Lung (tissue), 12 donors: ENCODE results near the gene ANKRD33B. TPM values are rescaled to one million over a fixed set of nuclear protein-coding genes. Genes with fewer than 3 reads are reported as not detected.

Experiments
- ATAC-seq: fragments of 200-7000 bp; cut with Tn5 transposase; one replicate; pipeline ENCODE4 v1.9.1; 2020; ENCODE audit warnings: moderate number of reproducible peaks; ENCODE audit not compliant: insufficient read depth, low FRiP score
- DNase-seq, 3 donors: peaks; one replicate each; pipeline ENCODE4 v3.0.0-alpha.2; 2013 to 2017
- H3K27ac ChIP-seq, 2 donors: one replicate each; pipeline ENCODE4 v1.5.1; 2013; ENCODE audit warnings: mild to moderate bottlenecking in 2 of 2, moderate library complexity in 2 of 2, control low read depth in 1 of 2, inconsistent platforms in 1 of 2, low read depth in 1 of 2, low read length in 1 of 2
- H3K27me3 ChIP-seq, 3 donors: one replicate each; pipeline ENCODE4 v1.5.1; 2013; ENCODE audit warnings: low read length in 2 of 3; ENCODE audit not compliant: control insufficient read depth in 3 of 3, insufficient read depth in 3 of 3
- H3K36me3 ChIP-seq, 4 donors: one replicate each; pipeline ENCODE4 v1.5.1; 2013; ENCODE audit warnings: low read length in 4 of 4, mild to moderate bottlenecking in 1 of 4, moderate library complexity in 1 of 4; ENCODE audit not compliant: control insufficient read depth in 4 of 4, insufficient read depth in 4 of 4
- H3K4me1 ChIP-seq, 5 donors: one replicate each; pipeline ENCODE4 v1.5.1; 2013; ENCODE audit warnings: low read length in 5 of 5, mild to moderate bottlenecking in 2 of 5, moderate library complexity in 1 of 5; ENCODE audit not compliant: control insufficient read depth in 5 of 5, insufficient read depth in 5 of 5
- H3K4me3 ChIP-seq: one replicate; pipeline ENCODE4 v1.5.1; 2013; ENCODE audit warnings: mild to moderate bottlenecking, control low read depth, moderate library complexity
- H3K9ac ChIP-seq, 2 donors: one replicate each; pipeline ENCODE4 v1.5.1; 2013; ENCODE audit warnings: low read length in 2 of 2, control low read depth in 1 of 2; ENCODE audit not compliant: insufficient read depth in 1 of 2
- H3K9me3 ChIP-seq, 4 donors: one replicate each; pipeline ENCODE4 v1.5.1; 2013; ENCODE audit warnings: low read length in 3 of 4, mild to moderate bottlenecking in 1 of 4, moderate library complexity in 1 of 4; ENCODE audit not compliant: control insufficient read depth in 4 of 4, insufficient read depth in 3 of 4
- CTCF ChIP-seq: IDR thresholded peaks from 2 replicates; pipeline ENCODE4 v1.5.1; 2012; ENCODE audit warnings: mild to moderate bottlenecking; ENCODE audit errors: control extremely low read depth, extremely low read depth
- WGBS, 2 donors: extraction: QIAGEN DNeasy Blood & Tissue Kit; methylation state at CpG; one replicate each; pipeline ENCODE4 v1.1.7; 2013; 5-methylcytosine and 5-hydroxymethylcytosine counted together
- polyA plus RNA-seq, 2 donors: library from polyadenylated mRNA; stranded (reverse); fragments of 200-250 nt; gene quantifications; one replicate each; pipeline ENCODE4 v1.2.1, GENCODE V29; 2013
- total RNA-seq, 2 donors: library from RNA; depleted of rRNA in 1 of 2; stranded (reverse); fragments of >200 nt in 1 of 2; gene quantifications; one replicate each; pipeline ENCODE4 v1.2.1, GENCODE V29; 2014 to 2021
- donor health status: control.
- donor health status: control.
- donor health status: Bipolar disorder and iron deficiency.
- donor health status: healthy.
- donor health status: DM: yes; HTN: yes; CAD: no.

The ANKRD33B gene
- total and polyA plus RNA-seq, 4 donors, result 1.0 to 6.3 (median 2.1) TPM

GRCh38 chr5:10519729-10520128, 44.1 kb upstream of the ANKRD33B start:
- DNase-seq (no peak), ATAC-seq (no peak)
- no peak overlapping the region for H3K9ac ChIP-seq
- H3K36me3 ChIP-seq, result no peaks in the 10 kb centered on the region
- peaks cover 0 to 4% (median 0%) of the 10 kb centered on the region in 4 donors for H3K9me3 ChIP-seq
- 78 to 83% methylated on average over 7 of the region's 7 CpGs for WGBS, 2 donors
- H3K27me3 ChIP-seq, result no peaks in the 10 kb centered on the region
- TF ChIP-seq CTCF, result no peak
- no peaks in the 10 kb centered on the region for H3K4me1 ChIP-seq
- H3K4me3 ChIP-seq, result no peak overlapping the region
- H3K27ac ChIP-seq, result no peak overlapping the region

- TF ChIP-seq CTCF, result no peak
These were observed 43.2 kb upstream of the ANKRD33B start for GRCh38 chr5:10520706-10521105.

GRCh38 chr5:10521466-10522223, 42.2 kb upstream of the ANKRD33B start:
- ATAC-seq (no peak), DNase-seq (no peak)
- Histone ChIP-seq H3K4me1 (peaks cover 0 to 2% (median 0%) of the 10 kb centered on the region in 5 donors), H3K4me3 (no peak overlapping the region), H3K36me3 (no peaks in the 10 kb centered on the region), H3K9me3 (peaks cover 0 to 4% (median 0%) of the 10 kb centered on the region in 4 donors), H3K9ac (no peak overlapping the region), H3K27ac (no peak overlapping the region), H3K27me3 (no peaks in the 10 kb centered on the region)
- WGBS, 2 donors, result 90 to 91% methylated on average over 14 of the region's 14 CpGs
- no peak for TF ChIP-seq CTCF

More at GRCh38 chr5:10520706-10521105, 43.2 kb upstream of the ANKRD33B start:
- ATAC-seq (no peak), DNase-seq (peak in 2 of 3 donors; percentile 48 to 63)
- H3K9ac ChIP-seq, result no peak overlapping the region
- H3K27ac ChIP-seq, result no peak overlapping the region
- H3K36me3 ChIP-seq, result no peaks in the 10 kb centered on the region
- WGBS, 2 donors, result 62 to 80% methylated on average over 4 of the region's 4 CpGs
- H3K27me3 ChIP-seq, result no peaks in the 10 kb centered on the region
- H3K4me3 ChIP-seq, result no peak overlapping the region
- peaks cover 0 to under 1% (median 0%) of the 10 kb centered on the region in 5 donors for H3K4me1 ChIP-seq
- peaks cover 0 to 4% (median 0%) of the 10 kb centered on the region in 4 donors for H3K9me3 ChIP-seq
